ENCODE data around the gene DAB2IP.

DNA sequence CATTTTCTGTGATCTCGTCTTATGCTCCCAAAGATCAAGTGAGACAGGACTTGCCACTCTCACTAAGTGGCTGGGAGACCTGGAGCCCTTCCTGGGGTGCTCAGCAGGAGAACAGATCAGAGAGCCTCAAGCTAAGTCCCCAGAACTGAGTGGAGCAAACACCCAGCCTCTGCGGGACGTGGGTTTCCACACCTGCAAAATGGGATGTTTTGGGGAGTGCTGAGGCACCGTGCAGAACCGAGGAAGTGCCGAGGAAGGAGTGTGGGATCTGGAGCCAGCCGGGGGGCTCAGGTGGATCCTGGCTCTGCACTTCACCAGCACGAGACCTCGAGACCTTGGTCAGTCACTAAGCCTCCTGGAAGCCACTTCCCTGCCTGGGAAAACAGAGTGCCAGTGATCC, 166.0 kb downstream of the DAB2IP start:
- TF ChIP-seq, protein P1, sequence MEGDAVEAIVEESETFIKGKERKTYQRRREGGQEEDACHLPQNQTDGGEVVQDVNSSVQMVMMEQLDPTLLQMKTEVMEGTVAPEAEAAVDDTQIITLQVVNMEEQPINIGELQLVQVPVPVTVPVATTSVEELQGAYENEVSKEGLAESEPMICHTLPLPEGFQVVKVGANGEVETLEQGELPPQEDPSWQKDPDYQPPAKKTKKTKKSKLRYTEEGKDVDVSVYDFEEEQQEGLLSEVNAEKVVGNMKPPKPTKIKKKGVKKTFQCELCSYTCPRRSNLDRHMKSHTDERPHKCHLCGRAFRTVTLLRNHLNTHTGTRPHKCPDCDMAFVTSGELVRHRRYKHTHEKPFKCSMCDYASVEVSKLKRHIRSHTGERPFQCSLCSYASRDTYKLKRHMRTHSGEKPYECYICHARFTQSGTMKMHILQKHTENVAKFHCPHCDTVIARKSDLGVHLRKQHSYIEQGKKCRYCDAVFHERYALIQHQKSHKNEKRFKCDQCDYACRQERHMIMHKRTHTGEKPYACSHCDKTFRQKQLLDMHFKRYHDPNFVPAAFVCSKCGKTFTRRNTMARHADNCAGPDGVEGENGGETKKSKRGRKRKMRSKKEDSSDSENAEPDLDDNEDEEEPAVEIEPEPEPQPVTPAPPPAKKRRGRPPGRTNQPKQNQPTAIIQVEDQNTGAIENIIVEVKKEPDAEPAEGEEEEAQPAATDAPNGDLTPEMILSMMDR (conservative IDR thresholded peaks at IDR 0.05; ENCODE audit: low read depth, low read length): no peak
- TF ChIP-seq EZH2 (IDR thresholded peaks at IDR 0.05; ENCODE audit: low read length, unreplicated experiment): no peak

Measured in PC-3 (cell line).